NCI-H460 (cell line): Measurements from ENCODE around the gene BFSP2. TPM values are rescaled to one million over a fixed set of nuclear protein-coding genes. Genes with fewer than 3 reads are reported as not detected.
"Not testable (repeated sequence)": the region's sequence is repeated elsewhere in the genome, so short reads cannot be mapped to it uniquely, and the experiment has no call there.

Source experiments
- DNase-seq: peaks from one replicate; pipeline ENCODE4 v3.0.0-alpha.2; 2016; ENCODE audit warnings: low read depth; ENCODE audit errors: extremely low read depth
- total RNA-seq: library from RNA; depleted of rRNA; stranded (reverse); fragments of >200 nt; shearing (Covaris generic); gene quantifications from 2 replicates; pipeline ENCODE4 v1.2.3, GENCODE V29; 2014; rRNA removed

BFSP2 gene
- total RNA-seq, 1 experiment from 2014 or later, result not detected

DNA sequence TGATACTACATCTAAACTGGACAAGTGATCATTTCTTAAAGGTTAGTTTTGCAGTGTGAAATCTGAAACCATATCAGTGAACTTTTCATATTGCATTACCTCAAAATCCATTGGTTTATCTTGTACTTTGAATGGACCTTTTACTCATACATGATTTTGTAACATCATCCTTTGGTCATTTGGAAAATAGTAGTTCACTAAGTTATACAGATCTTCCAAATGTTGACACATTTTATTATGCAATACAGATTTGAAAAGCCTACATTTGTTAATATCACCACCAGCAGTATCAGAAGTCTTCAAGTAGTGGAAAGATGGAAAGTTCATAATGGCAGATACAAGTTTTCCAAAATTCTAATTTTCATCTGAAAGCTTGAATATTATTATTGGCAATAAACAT lies 109.6 kb downstream of the BFSP2 start:
- no peak for DNase-seq

DNA sequence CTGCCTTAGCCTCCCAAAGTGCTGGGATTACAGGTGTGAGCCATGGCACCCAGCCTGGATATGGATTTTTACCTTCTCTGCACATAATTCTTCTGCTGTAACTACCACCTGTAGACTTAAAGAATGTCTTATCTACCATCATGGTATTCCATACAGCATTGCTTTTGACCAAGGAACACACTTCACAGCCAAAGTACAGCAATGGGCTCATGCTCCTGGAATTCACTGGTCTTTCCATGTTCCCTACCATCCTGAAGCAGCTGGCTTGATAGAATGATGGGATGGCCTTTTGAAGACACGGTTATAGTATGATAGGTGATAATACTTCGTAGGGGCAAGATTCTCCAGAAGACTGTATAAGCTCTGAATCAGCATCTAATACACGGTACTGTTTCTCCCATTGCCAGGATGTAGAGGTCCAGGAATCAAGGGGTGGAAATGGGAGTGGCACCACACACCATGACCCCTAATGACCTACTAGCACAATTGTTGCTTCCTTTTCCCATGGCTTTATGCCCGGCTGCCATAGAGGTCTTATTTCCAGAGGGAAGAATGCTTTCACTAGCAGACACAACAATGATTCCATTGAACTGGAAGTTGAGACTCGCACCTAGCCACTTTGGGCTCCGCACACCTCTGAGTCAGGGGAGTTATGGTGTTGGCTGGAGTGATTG lies 112.7 kb downstream of the BFSP2 start:
- DNase-seq, result no peak

DNA sequence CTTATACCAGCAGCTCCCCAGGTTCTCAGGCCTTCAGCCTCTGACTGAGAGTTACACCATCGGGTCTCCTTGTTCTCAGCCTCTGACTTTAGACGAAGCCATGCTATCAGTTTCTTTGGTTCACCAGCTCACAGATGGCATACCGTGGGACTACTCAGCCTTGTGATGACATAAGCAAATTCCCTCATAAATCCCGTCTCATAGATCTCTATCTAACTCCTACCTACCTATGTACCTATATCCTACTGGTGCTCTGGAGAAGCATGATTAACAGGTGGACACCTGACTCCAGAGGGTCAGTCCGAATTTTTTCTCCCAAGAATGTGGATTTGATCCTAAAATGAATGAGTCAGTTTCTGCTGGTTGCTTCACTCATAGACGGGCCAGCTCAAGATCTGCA lies 114.6 kb downstream of the BFSP2 start:
- no peak for DNase-seq

DNA sequence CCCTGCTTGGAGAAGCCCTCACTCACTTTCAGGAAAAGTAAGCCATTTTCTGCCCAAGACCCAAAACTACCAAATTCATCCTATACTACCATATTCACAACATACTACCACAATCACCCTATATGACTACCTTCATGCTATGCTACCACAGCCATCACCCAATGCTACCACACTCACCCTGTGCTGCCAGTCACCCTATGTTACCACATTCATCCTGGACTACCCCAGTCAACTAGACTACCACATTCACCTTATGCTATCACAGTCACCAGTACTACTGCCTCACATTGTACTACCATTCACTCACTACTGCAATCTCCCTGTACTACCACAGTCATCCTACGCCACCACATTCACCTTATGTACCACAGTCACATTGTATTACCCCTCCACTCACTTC lies 115.3 kb downstream of the BFSP2 start:
- DNase-seq, result no peak

DNA sequence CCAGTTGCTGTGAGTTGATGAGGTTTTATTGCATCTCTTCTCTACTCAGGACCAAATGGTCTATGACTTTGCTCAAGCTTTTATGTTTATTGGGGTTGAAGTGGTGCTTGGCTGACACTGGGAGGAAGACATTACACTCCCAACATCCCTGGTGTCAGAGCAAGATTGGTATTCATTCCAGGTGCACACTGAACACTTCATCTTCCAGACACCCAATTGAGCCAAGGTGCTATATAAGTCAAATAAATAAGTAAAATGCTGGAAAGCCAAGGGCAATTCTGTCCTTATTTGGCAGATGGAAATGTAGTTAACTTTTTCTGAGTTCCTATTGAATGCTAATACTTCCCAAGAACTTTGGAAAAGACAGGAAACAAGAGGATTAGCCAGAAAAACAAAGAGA lies 120.4 kb downstream of the BFSP2 start:
- DNase-seq, result no peak

DNA sequence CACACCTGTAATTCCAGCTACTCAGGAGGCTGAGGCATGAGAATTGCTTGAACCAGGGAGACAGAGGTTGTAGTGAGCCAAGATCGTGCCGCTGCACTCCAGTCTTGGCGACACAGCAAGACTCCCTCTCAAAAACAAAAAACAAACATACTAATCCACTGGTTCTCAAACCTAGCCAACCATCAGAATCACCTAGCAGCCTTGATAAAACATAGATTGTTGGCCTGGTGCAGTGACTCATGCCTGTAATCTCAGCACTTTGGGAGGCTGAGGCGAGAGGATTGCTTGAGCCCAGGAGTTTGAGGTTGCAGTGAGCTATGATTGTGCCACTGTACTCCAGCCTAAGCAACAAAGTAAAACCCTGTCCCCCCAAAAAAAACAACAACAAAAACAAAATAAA lies 121.1 kb downstream of the BFSP2 start:
- DNase-seq, result not testable (repeated sequence)

DNA sequence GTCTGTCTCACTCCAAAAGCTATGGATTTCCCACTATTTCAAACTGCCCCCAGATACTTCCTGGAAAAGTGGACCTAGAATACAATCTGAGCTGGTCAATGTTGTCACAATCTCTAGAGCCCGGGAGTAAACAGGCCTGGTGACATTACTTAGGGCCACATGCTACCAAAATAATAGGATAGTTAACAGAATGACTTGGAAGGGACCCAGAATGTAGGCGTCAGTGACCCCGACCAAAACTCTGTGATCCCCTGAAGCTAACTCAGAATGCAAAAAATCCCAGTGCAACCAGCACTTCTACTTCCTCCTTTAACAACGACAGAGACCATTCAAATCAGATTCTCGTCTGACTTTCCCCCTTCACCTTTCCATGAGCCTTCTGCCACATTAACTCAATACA lies 122.1 kb downstream of the BFSP2 start:
- DNase-seq, result no peak

DNA sequence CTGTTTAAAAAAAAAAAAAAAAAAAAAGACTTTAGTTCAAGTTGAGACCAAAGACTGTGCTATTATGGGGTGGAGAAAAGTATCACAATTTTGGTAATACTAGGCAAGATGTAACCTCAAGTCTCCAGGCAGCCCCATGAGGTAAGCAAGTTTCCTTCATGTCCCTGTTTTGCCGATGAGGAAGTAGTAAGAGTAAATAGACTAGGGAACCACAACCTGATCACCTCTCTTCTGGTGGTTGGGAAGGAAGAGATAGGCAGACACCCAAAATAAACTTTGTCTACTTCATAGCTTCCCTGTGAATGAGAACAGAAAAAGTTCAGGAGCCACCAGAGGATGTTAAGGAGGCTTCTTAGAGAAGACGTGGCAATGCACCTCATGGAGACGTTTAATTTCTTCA lies 123.9 kb downstream of the BFSP2 start:
- DNase-seq, result not testable (repeated sequence)

Other genes with a start within 250 kb of the BFSP2 start
- 118 and 123 TPM in 2 replicates for gene CDV3, start 173.6 kb downstream of the BFSP2 start, total RNA-seq